Neuronal stem cell (in vitro differentiated cells): ENCODE data around the gene ANKZF1.

Experiments used
- DNase-seq: peaks from one replicate; pipeline ENCODE4 v3.0.0-alpha.2; 2013; ENCODE audit warnings: low spot score
- H2AFZ ChIP-seq: one replicate; pipeline ENCODE4 v1.6.1; 2013; ENCODE audit warnings: mild to moderate bottlenecking, low read length, inconsistent platforms
- H2AK5ac ChIP-seq: 2 replicates; pipeline ENCODE4 v1.6.1; 2013; ENCODE audit warnings: low read depth, mild to moderate bottlenecking, inconsistent platforms, low read length, moderate library complexity, mixed read lengths
- H2BK120ac ChIP-seq: 2 replicates; pipeline ENCODE4 v1.6.1; 2013; ENCODE audit warnings: low read depth, mild to moderate bottlenecking, inconsistent platforms, low read length, moderate library complexity, mixed read lengths
- H2BK12ac ChIP-seq: one replicate; pipeline ENCODE4 v1.6.1; 2013; ENCODE audit warnings: low read length, inconsistent platforms
- H2BK15ac ChIP-seq: 2 replicates; pipeline ENCODE4 v1.6.1; 2013; ENCODE audit warnings: mild to moderate bottlenecking, low read length, inconsistent platforms, mixed read lengths
- H2BK5ac ChIP-seq: one replicate; pipeline ENCODE4 v1.6.1; 2013; ENCODE audit warnings: inconsistent platforms, mild to moderate bottlenecking, low read length, moderate library complexity
- H3K14ac ChIP-seq: one replicate; pipeline ENCODE4 v1.6.1; 2013; ENCODE audit warnings: low read length, inconsistent platforms
- H3K18ac ChIP-seq: 2 replicates; pipeline ENCODE4 v1.6.1; 2013; ENCODE audit warnings: low read length, inconsistent platforms
- H3K23ac ChIP-seq: 2 replicates; pipeline ENCODE4 v1.6.1; 2013; ENCODE audit warnings: low read depth, mild to moderate bottlenecking, mixed read lengths, low read length, inconsistent platforms; ENCODE audit not compliant: poor library complexity
- H3K27ac ChIP-seq: replicated peaks from 3 replicates; pipeline ENCODE4 v1.5.1; 2013; ENCODE audit warnings: low read length, inconsistent platforms
- H3K27me3 ChIP-seq, 3 experiments: 2 replicates each; pipeline ENCODE4 v1.6.1; 2013; ENCODE audit warnings: low read length in 3 of 3, mild to moderate bottlenecking in 2 of 3, inconsistent platforms in 1 of 3, low read depth in 1 of 3, mixed read lengths in 1 of 3, moderate library complexity in 1 of 3; ENCODE audit not compliant: control insufficient read depth in 3 of 3, insufficient read depth in 3 of 3
- H3K36me3 ChIP-seq, 2 donors: replicated peaks in 1 of 2; 2 replicates each; pipeline ENCODE4 v1.6.1; 2013; ENCODE audit warnings: low read length in 2 of 2; ENCODE audit not compliant: control insufficient read depth in 2 of 2, insufficient read depth in 2 of 2
- H3K4ac ChIP-seq: 2 replicates; pipeline ENCODE4 v1.6.1; 2013; ENCODE audit warnings: inconsistent platforms, mild to moderate bottlenecking, low read length, moderate library complexity
- H3K4me1 ChIP-seq, 2 donors: 1 replicate in 1 of 2; 2 replicates in 1 of 2; pipeline ENCODE4 v1.6.1; 2013; ENCODE audit warnings: low read length in 2 of 2, low read depth in 1 of 2; ENCODE audit not compliant: control insufficient read depth in 2 of 2, insufficient read depth in 1 of 2
- H3K4me2 ChIP-seq: one replicate; pipeline ENCODE4 v1.6.1; 2013; ENCODE audit warnings: mild to moderate bottlenecking, low read length, inconsistent platforms; ENCODE audit not compliant: insufficient read depth, poor library complexity, severe bottlenecking
- H3K4me3 ChIP-seq, 2 donors: 2 replicates each; pipeline ENCODE4 v1.5.1; 2013; ENCODE audit warnings: low read length in 2 of 2, mild to moderate bottlenecking in 2 of 2, inconsistent platforms in 1 of 2, moderate library complexity in 1 of 2
- H3K79me1 ChIP-seq: one replicate; pipeline ENCODE4 v1.6.1; 2013; ENCODE audit warnings: low read depth, mild to moderate bottlenecking, inconsistent platforms, low read length, moderate library complexity
- H3K9ac ChIP-seq: one replicate; pipeline ENCODE4 v1.6.1; 2013; ENCODE audit warnings: mild to moderate bottlenecking, low read depth, low read length, inconsistent platforms; ENCODE audit not compliant: poor library complexity
- H3K9me3 ChIP-seq, 2 donors: replicated peaks in 1 of 2; 2 replicates each; pipeline versions ENCODE3 to v1.6.1; 2013; ENCODE audit warnings: low read length in 2 of 2, mild to moderate bottlenecking in 2 of 2, inconsistent platforms in 1 of 2, low read depth in 1 of 2, mixed read lengths in 1 of 2, moderate library complexity in 1 of 2; ENCODE audit not compliant: control insufficient read depth in 2 of 2, insufficient read depth in 1 of 2
- H4K8ac ChIP-seq: one replicate; pipeline ENCODE4 v1.6.1; 2013; ENCODE audit warnings: low read depth, mild to moderate bottlenecking, inconsistent platforms, low read length, moderate library complexity
- H4K91ac ChIP-seq: one replicate; pipeline ENCODE4 v1.6.1; 2013; ENCODE audit warnings: low read length, low read depth, mild to moderate bottlenecking, inconsistent platforms; ENCODE audit not compliant: poor library complexity
- WGBS, 2 donors: extraction: QIAGEN DNeasy Blood & Tissue Kit; methylation state at CpG; one replicate each; pipeline ENCODE4 v1.1.7; 2013; ENCODE audit warnings: missing lambda C conversion rate in 2 of 2, mixed read lengths in 1 of 2; ENCODE audit not compliant: insufficient read length in 2 of 2, insufficient replicate concordance in 1 of 2; ENCODE audit errors: extremely low coverage in 2 of 2; 5-methylcytosine and 5-hydroxymethylcytosine counted together

ANKZF1 gene

DNA sequence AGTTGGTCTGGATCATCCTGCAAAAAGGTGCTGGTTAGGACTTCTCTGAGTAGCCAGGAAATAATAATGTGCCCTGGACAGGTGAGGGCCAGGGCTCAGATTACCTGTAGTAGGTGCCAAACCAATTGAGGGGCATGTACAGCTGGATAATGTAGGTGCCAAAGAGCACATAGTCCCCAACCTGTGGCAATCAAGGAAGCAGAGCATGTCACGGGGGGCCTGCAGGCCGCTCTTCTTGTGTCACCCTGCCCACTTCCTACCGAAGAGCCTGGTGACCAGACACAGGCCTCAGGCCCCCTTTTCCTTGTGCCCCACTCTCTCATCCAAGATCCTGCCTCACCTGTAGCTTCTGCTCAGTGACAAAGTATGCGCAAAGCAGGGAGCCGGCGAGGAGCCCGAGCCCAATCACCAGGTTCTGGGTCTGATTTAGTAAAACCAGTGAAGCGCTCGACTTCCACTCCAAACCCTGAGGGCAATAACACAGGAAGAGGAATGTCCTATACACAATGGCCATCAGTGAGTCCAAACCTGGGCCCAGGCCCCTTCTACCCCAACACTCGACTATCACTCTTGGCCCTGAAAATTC, 16.0 kb upstream of the ANKZF1 start:
- DNase-seq, result no peak
- H2BK15ac ChIP-seq, result no peak overlapping the region
- no peak overlapping the region for H4K91ac ChIP-seq
- H3K27ac ChIP-seq, result no peak overlapping the region
- no peak overlapping the region for H4K8ac ChIP-seq
- no peaks in the 10 kb centered on the region for H3K79me1 ChIP-seq
- peaks cover 2 to 4% of the 10 kb centered on the region in 2 donors for H3K4me1 ChIP-seq
- no peak overlapping the region for H3K9ac ChIP-seq
- H3K4ac ChIP-seq, result no peak overlapping the region
- H2BK5ac ChIP-seq, result no peak overlapping the region
- no peak overlapping the region for H2BK12ac ChIP-seq
- H3K36me3 ChIP-seq, result peaks cover 50 to 75% of the 10 kb centered on the region in 2 donors
- no peaks in the 10 kb centered on the region for H3K9me3 ChIP-seq
- H3K4me2 ChIP-seq, result no peak overlapping the region
- H2AFZ ChIP-seq, result no peak overlapping the region
- H3K23ac ChIP-seq, result no peak overlapping the region
- H3K27me3 ChIP-seq, result no peaks in the 10 kb centered on the region
- H3K4me3 ChIP-seq, result no peak overlapping the region
- no peak overlapping the region for H2BK120ac ChIP-seq
- H2AK5ac ChIP-seq, result no peak overlapping the region
- WGBS, 2 donors, result no CpG with 5 or more reads among the region's 10 CpGs
- no peak overlapping the region for H3K14ac ChIP-seq
- no peak overlapping the region for H3K18ac ChIP-seq

DNA sequence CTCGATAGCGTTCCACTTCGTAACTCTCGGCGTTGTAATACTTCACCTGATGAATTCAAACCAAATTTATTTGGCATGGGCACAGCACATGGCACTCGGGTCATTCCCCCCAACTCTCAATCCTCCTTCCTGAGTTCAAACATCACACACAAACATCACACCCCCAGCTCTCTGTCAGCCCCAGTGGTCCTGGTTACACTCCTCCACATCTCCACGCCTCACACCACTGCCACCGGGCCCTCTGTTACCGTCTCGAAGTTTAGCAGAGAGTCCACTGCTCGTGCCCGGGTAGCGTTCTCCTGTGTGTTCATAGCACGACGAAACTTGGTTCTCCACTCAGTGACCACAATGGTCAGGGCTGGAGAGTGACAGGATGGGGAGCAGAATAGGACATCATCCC, 15.5 kb upstream of the ANKZF1 start:
- H3K9ac ChIP-seq, result no peak overlapping the region
- H2BK15ac ChIP-seq, result no peak overlapping the region
- no peak overlapping the region for H4K91ac ChIP-seq
- no peak overlapping the region for H3K4me3 ChIP-seq
- no peak overlapping the region for H4K8ac ChIP-seq
- H2AK5ac ChIP-seq, result no peak overlapping the region
- no peak overlapping the region for H3K27ac ChIP-seq
- H3K4me2 ChIP-seq, result no peak overlapping the region
- H3K18ac ChIP-seq, result no peak overlapping the region
- H2BK12ac ChIP-seq, result no peak overlapping the region
- no peak overlapping the region for H2BK120ac ChIP-seq
- peaks cover 4 to 6% of the 10 kb centered on the region in 2 donors for H3K4me1 ChIP-seq
- DNase-seq, result no peak
- H3K79me1 ChIP-seq, result no peaks in the 10 kb centered on the region
- H3K4ac ChIP-seq, result no peak overlapping the region
- no peak overlapping the region for H2BK5ac ChIP-seq
- no peak overlapping the region for H3K23ac ChIP-seq
- H3K14ac ChIP-seq, result no peak overlapping the region
- WGBS, 2 donors, result no CpG with 5 or more reads among the region's 15 CpGs
- H2AFZ ChIP-seq, result no peak overlapping the region
- H3K36me3 ChIP-seq, result peaks cover 44 to 70% of the 10 kb centered on the region in 2 donors
- no peaks in the 10 kb centered on the region for H3K27me3 ChIP-seq
- H3K9me3 ChIP-seq, result no peaks in the 10 kb centered on the region

GRCh38 chr2:219214786-219215185, 14.8 kb upstream of the ANKZF1 start:
- DNase-seq, result no peak
- Histone ChIP-seq H4K8ac (no peak overlapping the region), H3K4ac (no peak overlapping the region), H3K18ac (no peak overlapping the region), H3K14ac (no peak overlapping the region), H3K4me1 (peaks cover 7 to 11% of the 10 kb centered on the region in 2 donors), H2BK120ac (no peak overlapping the region), H2BK12ac (no peak overlapping the region), H3K9ac (no peak overlapping the region), H2BK15ac (no peak overlapping the region), H3K4me2 (no peak overlapping the region), H3K79me1 (no peaks in the 10 kb centered on the region), H3K27ac (no peak overlapping the region), H3K23ac (no peak overlapping the region), H2AFZ (no peak overlapping the region), H3K4me3 (no peak overlapping the region), H3K27me3 (no peaks in the 10 kb centered on the region), H2AK5ac (no peak overlapping the region), H3K36me3 (peaks cover 40 to 68% of the 10 kb centered on the region in 2 donors), H4K91ac (no peak overlapping the region), H3K9me3 (no peaks in the 10 kb centered on the region), H2BK5ac (no peak overlapping the region)
- WGBS, 2 donors, result no CpG with 5 or more reads among the region's 6 CpGs

GRCh38 chr2:219215871-219216534, 13.6 kb upstream of the ANKZF1 start:
- no peak overlapping the region for H3K4me3 ChIP-seq
- no peaks in the 10 kb centered on the region for H3K79me1 ChIP-seq
- no peak overlapping the region for H2BK15ac ChIP-seq
- H2BK12ac ChIP-seq, result no peak overlapping the region
- H3K9me3 ChIP-seq, result no peaks in the 10 kb centered on the region
- H3K9ac ChIP-seq, result peak overlapping the region; percentile 68
- WGBS, 2 donors, result no CpG with 5 or more reads among the region's 27 CpGs
- no peak overlapping the region for H3K27ac ChIP-seq
- H3K27me3 ChIP-seq, result no peaks in the 10 kb centered on the region
- DNase-seq, result no peak
- no peak overlapping the region for H2BK120ac ChIP-seq
- no peak overlapping the region for H3K4ac ChIP-seq
- peak overlapping the region; percentile 81 for H3K18ac ChIP-seq
- H2AK5ac ChIP-seq, result no peak overlapping the region
- H3K23ac ChIP-seq, result peak overlapping the region; percentile 49
- no peak overlapping the region for H2AFZ ChIP-seq
- peaks cover 41 to 68% of the 10 kb centered on the region in 2 donors for H3K36me3 ChIP-seq
- peaks cover 7 to 12% of the 10 kb centered on the region in 2 donors for H3K4me1 ChIP-seq
- H2BK5ac ChIP-seq, result peak overlapping the region; percentile 72
- no peak overlapping the region for H3K14ac ChIP-seq
- no peak overlapping the region for H4K8ac ChIP-seq
- no peak overlapping the region for H3K4me2 ChIP-seq
- no peak overlapping the region for H4K91ac ChIP-seq
